Loucy (cell line): Measurements from ENCODE around the gene RPTOR.

Experiments
- H2AFZ ChIP-seq: fragments of 200-600 bp; sonication (generic); 2 replicates; pipeline ENCODE4 v1.6.0; 2016; ENCODE audit warnings: antibody characterized with exemption, mild to moderate bottlenecking, low read length, moderate library complexity
- H3F3A ChIP-seq: fragments of 200-600 bp; 2 replicates; pipeline ENCODE4 v1.6.0; 2016; ENCODE audit warnings: antibody characterized with exemption, low read depth, mild to moderate bottlenecking
- H3K27me3 ChIP-seq: fragments of 200-600 bp; sonication (generic); 2 replicates; pipeline ENCODE4 v1.6.1; 2014; ENCODE audit warnings: low read length, mild to moderate bottlenecking; ENCODE audit not compliant: insufficient read depth, poor library complexity, severe bottlenecking
- H3K36me3 ChIP-seq: fragments of 200-600 bp; sonication (generic); 2 replicates; pipeline ENCODE4 v1.6.1; 2016; ENCODE audit warnings: low read length; ENCODE audit not compliant: insufficient read depth
- H3K4me1 ChIP-seq: fragments of 200-600 bp; sonication (generic); 2 replicates; pipeline ENCODE4 v1.5.1; 2014; ENCODE audit warnings: low read length, mild to moderate bottlenecking; ENCODE audit not compliant: insufficient read depth, poor library complexity, severe bottlenecking
- H3K4me2 ChIP-seq: fragments of 200-600 bp; sonication (generic); 2 replicates; pipeline ENCODE4 v1.6.0; 2014; ENCODE audit warnings: antibody characterized with exemption, low read length, low read depth, mild to moderate bottlenecking; ENCODE audit not compliant: poor library complexity, severe bottlenecking
- H3K4me3 ChIP-seq: fragments of 200-600 bp; sonication (generic); 2 replicates; pipeline ENCODE4 v1.5.1; 2014; ENCODE audit warnings: low read length, mild to moderate bottlenecking, mixed read lengths; ENCODE audit not compliant: poor library complexity, severe bottlenecking
- H3K79me2 ChIP-seq: fragments of 200-600 bp; sonication (generic); 2 replicates; pipeline ENCODE4 v1.6.1; 2014; ENCODE audit warnings: low read length; ENCODE audit not compliant: insufficient read depth
- H3K9ac ChIP-seq: fragments of 200-600 bp; sonication (generic); 2 replicates; pipeline ENCODE4 v1.6.0; 2014; ENCODE audit warnings: mild to moderate bottlenecking, low read depth, low read length, moderate library complexity; ENCODE audit not compliant: poor library complexity, severe bottlenecking
- H3K9me2 ChIP-seq: fragments of 200-600 bp; sonication (generic); replicated peaks from 2 replicates; pipeline ENCODE4 v1.6.1; 2016; ENCODE audit warnings: low read depth, low read length, mixed read lengths
- H3K9me3 ChIP-seq: fragments of 200-600 bp; sonication (generic); 2 replicates; pipeline ENCODE4 v1.6.1; 2014; ENCODE audit warnings: mild to moderate bottlenecking, antibody characterized with exemption, low read length, low read depth; ENCODE audit not compliant: insufficient read depth
- H4K20me1 ChIP-seq: fragments of 200-600 bp; sonication (generic); 2 replicates; pipeline ENCODE4 v1.6.0; 2014; ENCODE audit warnings: antibody characterized with exemption, low read length, mild to moderate bottlenecking; ENCODE audit not compliant: insufficient read depth, poor library complexity, severe bottlenecking
- CTCF ChIP-seq: fragments of 200-600 bp; sonication (generic); conservative IDR thresholded peaks from 2 replicates; pipeline ENCODE4 v1.5.1; 2014; ENCODE audit warnings: mild to moderate bottlenecking, antibody characterized with exemption, low read length
- EZH2phosphoT487 ChIP-seq: fragments of 200-600 bp; IDR thresholded peaks from 2 replicates; pipeline ENCODE4 v1.6.1; 2018; ENCODE audit warnings: antibody characterized with exemption, mild to moderate bottlenecking, moderate library complexity, borderline replicate concordance

Gene RPTOR

GRCh38 chr17:80886641-80887573 lies 342.3 kb downstream of the RPTOR start:
- Histone ChIP-seq H2AFZ (no peak overlapping the region), H3F3A (no peaks in the 10 kb centered on the region), H3K4me1 (peaks cover 9% of the 10 kb centered on the region), H3K79me2 (no peaks in the 10 kb centered on the region), H3K9ac (no peak overlapping the region), H3K4me2 (no peak overlapping the region), H3K9me3 (no peaks in the 10 kb centered on the region), H3K36me3 (peaks cover 27% of the 10 kb centered on the region; the same call in 1 of the 2 replicates), H3K4me3 (no peak overlapping the region), H3K9me2 (no peaks in the 10 kb centered on the region), H3K27me3 (no peaks in the 10 kb centered on the region), H4K20me1 (no peaks in the 10 kb centered on the region)
- TF ChIP-seq EZH2phosphoT487: no peak
- no peak for TF ChIP-seq CTCF

DNA sequence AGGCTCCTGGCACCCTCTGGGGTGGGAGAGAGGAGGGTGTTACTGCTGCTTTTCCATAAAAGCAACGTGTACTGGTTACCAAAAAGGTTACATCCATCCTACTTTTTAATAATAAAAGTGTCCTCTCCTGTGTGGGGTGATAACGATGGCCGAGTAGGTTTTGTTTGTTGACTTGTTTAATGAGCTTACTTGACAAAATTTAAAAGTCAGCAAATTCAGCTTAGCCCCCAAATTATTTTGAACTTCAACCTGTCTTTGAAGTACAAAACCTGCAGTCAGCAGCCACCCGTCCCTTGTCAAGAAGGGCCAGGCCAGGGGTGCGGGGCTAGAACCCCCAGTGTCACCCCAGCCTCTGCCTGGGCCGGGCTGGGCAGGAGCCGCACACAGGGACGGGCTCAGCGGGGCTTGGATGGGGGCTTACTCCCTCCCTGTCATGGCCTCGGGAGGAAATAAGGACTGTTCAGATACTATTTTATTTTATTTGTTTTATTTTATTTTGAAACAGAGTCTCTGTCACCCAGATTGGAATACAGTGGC lies 343.1 kb downstream of the RPTOR start:
- H4K20me1 ChIP-seq: no peaks in the 10 kb centered on the region
- H3K9me3 ChIP-seq: no peaks in the 10 kb centered on the region
- H3K79me2 ChIP-seq: no peaks in the 10 kb centered on the region
- TF ChIP-seq CTCF (no peak), EZH2phosphoT487 (no peak)
- H3K9ac ChIP-seq: no peak overlapping the region
- H3K36me3 ChIP-seq: peaks cover 24% of the 10 kb centered on the region; the same call in 1 of the 2 replicates
- no peaks in the 10 kb centered on the region for H3K9me2 ChIP-seq
- no peak overlapping the region for H2AFZ ChIP-seq
- no peaks in the 10 kb centered on the region for H3F3A ChIP-seq
- H3K4me3 ChIP-seq: no peak overlapping the region
- H3K4me2 ChIP-seq: no peak overlapping the region
- H3K27me3 ChIP-seq: no peaks in the 10 kb centered on the region
- H3K4me1 ChIP-seq: peaks cover 12% of the 10 kb centered on the region

- H3K9me2 ChIP-seq: no peaks in the 10 kb centered on the region
- no peaks in the 10 kb centered on the region for H3F3A ChIP-seq
- no peak overlapping the region for H3K4me3 ChIP-seq
- no peaks in the 10 kb centered on the region for H3K79me2 ChIP-seq
- H3K36me3 ChIP-seq: peaks cover 26% of the 10 kb centered on the region; the same call in 1 of the 2 replicates
- peaks cover 12% of the 10 kb centered on the region for H3K4me1 ChIP-seq
- no peaks in the 10 kb centered on the region for H4K20me1 ChIP-seq
- H3K9ac ChIP-seq: no peak overlapping the region
- TF ChIP-seq CTCF (no peak), EZH2phosphoT487 (no peak)
- H2AFZ ChIP-seq: no peak overlapping the region
- no peak overlapping the region for H3K4me2 ChIP-seq
- no peaks in the 10 kb centered on the region for H3K27me3 ChIP-seq
- H3K9me3 ChIP-seq: no peaks in the 10 kb centered on the region
Observed at GRCh38 chr17:80888276-80889160, 343.9 kb downstream of the RPTOR start.
